HG03342 (cell line): ENCODE measurements around the gene ART4.

Source experiments
- ATAC-seq: cut with Tn5 transposase; IDR thresholded peaks from one replicate; pipeline ENCODE4 v1.9.1; 2021; ENCODE audit warnings: mild to moderate bottlenecking, moderate library complexity; ENCODE audit not compliant: unreplicated experiment

The ART4 gene, protein sequence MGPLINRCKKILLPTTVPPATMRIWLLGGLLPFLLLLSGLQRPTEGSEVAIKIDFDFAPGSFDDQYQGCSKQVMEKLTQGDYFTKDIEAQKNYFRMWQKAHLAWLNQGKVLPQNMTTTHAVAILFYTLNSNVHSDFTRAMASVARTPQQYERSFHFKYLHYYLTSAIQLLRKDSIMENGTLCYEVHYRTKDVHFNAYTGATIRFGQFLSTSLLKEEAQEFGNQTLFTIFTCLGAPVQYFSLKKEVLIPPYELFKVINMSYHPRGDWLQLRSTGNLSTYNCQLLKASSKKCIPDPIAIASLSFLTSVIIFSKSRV

GRCh38 chr12:14843425-14843887, at the start of gene ART4:
Gene ART4, minus strand, starts transcription at chr12:14843526. Its CDS starts 413 bp downstream, at chr12:14843113.
- ATAC-seq = no peak

DNA sequence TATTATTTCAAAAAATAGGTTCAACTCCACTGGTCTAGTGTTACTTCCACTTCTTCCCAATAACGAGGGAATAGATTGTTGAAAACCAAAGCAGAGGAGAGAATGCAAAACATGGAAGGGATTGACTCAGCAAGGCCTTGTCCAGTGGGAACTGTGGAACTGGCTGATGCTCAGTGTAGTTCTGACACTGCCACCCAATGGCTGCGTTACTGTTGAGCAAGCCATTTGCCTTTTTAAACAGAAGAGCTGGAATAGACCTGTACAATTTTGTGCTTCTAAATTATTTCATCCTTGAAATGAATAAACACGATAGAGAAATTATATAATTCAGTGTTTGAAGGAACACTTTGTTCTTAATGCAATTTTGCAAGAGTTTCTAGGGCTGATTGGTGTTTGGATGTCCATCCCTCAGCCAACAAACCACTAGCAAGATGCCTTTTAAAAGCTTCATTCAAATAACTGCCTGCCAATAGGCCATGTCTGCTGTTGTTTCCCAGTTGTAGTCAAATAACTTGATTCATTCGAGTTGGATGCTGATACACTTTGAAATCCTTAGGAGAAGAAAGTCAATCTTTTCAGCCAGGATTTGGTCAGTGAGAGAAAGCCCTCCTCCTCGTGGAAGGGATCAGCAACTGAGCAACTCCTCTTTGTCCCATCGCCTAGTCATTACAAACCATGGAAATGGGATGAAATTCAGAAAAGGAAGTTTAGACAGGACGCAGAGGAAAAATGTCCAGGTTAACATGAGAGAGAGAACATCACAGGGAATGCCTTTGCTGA, 49.6 kb upstream of the ART4 start:
- no peak for ATAC-seq

GRCh38 chr12:14890701-14891100, 47.4 kb upstream of the ART4 start:
- no peak for ATAC-seq

GRCh38 chr12:14886271-14886670, 42.9 kb upstream of the ART4 start:
- no peak for ATAC-seq

DNA sequence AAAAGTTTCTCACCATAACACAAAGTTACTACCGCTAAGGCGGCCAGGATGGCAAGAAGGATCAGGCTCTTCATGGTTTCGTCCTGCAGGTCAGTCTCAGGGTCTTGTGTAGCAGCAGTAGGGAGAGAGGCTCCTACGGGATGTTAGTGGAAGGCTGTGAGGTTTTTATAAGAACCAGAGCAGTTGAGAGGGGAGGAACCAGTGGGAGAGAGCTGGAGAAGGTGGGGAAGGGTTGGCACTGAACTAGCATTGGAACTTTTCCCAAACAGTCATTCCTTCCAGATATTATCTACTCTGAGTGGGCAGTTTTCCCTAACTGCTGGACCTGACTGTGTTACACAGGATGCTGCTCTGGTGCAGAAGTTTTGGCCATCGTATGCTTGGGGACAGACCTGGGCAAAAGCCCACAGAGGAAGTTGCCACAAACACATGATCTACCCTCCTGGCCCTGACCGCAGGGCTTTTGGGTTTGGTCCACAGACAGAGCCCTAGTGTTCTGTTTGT, 42.4 kb upstream of the ART4 start, which contains the start of gene MGP:
Gene MGP, minus strand, starts transcription at position 137 of the 504 bp plus-strand sequence. Its CDS starts 63 bp downstream, at position 74.
- no peak for ATAC-seq

DNA sequence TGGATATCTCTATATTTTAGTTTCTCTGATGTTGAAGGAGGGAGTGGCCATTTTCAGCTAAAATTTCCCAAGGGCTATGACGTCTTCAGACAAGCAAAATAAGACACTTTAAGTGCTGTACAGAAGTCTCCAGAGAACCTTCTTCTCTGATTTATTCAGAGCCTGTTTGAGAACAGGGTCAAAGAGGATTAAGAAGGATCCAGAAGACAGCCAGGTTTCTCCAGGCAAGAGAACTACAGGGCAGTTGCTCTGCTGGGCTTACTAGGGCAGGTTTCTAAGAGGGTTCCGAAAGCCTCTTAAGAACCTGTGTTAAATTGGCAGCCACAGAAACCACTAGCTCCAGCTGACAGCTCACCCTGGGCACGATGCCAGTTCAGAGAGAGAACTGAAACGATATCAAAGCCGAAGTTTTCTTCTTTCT, 41.1 kb upstream of the ART4 start:
- peak; percentile 97 for ATAC-seq

DNA sequence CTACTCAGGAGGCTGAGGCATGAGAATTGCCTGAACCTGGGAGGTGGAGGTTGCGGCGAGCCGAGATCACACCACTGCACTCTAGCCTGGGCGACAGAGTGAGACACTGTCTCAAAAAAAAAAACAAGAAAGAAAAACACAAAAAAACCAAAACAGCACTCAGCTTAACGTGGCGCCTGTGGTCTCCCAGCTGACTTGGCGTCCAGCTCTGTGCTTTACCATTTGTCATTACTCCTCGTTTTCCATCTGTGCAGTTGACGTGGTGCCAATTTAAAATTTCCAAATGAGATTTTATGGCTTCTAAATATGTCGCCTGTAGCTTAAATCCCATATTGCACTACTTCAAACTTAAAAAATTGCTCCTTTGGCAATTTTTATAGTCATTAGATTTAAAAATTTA, 40.4 kb upstream of the ART4 start:
- ATAC-seq = no peak

GRCh38 chr12:14880890-14881453, 37.6 kb upstream of the ART4 start:
- ATAC-seq = no peak

- ATAC-seq = no peak
Observed at GRCh38 chr12:14879222-14879933, 36.1 kb upstream of the ART4 start.

GRCh38 chr12:14878488-14878887, 35.2 kb upstream of the ART4 start:
- no peak for ATAC-seq

- ATAC-seq = no peak
Observed at GRCh38 chr12:14876833-14877232, 33.5 kb upstream of the ART4 start.

GRCh38 chr12:14874882-14875281, 31.6 kb upstream of the ART4 start:
- ATAC-seq = no peak

DNA sequence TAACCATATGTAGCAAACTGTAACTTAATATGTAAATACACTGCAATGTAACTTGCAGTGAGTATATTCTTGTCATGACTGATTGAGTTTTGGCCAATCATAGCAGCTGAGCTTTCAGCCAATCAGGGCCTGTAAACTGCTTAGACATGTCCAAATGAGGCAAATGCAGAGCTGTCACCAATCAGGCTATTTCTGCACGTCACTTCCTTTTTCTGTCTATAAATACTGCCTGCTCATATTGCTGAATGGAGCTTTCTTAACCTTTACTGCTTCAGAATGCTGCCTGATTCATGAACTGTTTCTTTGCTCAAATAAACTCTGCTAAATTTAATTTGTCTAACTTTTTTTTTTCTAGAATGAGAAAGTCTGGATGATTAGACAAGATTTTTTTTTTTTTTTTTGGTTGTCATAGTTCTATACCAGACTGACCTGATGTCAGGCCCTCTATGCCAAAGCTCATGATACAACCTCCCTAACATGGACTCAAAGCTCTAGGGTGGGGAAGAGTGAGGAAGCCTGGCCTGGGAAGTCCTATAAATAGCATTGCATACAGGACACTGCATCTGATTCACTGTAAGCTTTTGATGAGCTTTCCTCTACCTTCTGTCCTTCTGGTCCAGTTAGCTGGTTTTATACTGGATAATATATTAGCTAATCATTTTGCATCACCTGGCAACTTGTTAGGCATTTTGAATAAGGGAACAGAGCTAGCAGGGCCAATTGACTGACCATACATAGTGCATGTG, 30.3 kb upstream of the ART4 start:
- ATAC-seq = no peak

DNA sequence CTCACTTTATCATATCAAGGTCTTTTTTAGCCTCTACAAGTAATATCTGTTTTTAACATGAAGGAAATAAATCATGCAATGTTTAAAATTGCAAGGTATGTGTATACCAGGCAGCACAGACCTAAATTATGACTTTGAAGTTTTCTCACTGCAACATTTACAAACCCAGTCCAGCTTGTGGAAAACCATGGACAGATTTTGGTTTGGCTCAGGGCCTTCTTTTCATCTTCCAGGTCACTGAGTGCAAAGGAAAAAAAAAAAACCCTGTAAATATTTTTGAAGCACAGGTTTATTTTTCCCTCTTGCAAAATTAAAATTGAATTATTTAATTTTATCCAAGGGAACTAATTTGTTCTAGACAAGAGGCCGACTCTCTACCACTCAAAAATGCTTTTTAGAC, 28.6 kb upstream of the ART4 start:
- ATAC-seq = no peak

GRCh38 chr12:14871247-14871646, 27.9 kb upstream of the ART4 start:
- no peak for ATAC-seq

GRCh38 chr12:14868916-14869506, 25.7 kb upstream of the ART4 start:
- no peak for ATAC-seq

DNA sequence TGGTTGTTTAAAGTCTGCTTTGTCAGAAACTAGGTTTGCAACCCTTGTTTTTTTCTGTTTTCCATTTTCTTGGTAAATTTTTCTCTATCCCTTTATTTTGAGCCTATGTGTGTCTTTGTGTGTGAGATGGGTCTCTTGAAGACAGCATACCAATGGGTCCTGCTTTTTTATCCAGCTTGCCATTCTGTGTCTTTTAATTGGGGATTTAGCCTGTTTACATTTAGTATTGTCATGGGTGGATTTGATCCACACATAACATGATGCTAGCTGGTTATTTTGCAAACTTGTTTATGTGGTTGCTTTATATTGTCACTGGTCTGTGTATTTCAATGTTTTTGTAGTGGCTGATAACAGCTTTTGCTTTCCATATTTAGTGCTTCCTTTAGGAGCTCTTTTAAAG, 17.2 kb upstream of the ART4 start:
- ATAC-seq = no peak

GRCh38 chr12:14858513-14858912, 15.2 kb upstream of the ART4 start:
- no peak for ATAC-seq

- no peak for ATAC-seq
Observed at GRCh38 chr12:14854586-14855183, 11.4 kb upstream of the ART4 start.
